GM12874 (cell line): ENCODE results near the gene TLE7.

Experiments
- TF ChIP-seq, protein P1 (sequence below): IDR thresholded peaks from 2 replicates; pipeline ENCODE4 v1.5.1; 2011; ENCODE audit warnings: low read depth, mild to moderate bottlenecking, control low read depth, low read length, moderate library complexity; ENCODE audit not compliant: insufficient read depth

Gene TLE7

DNA sequence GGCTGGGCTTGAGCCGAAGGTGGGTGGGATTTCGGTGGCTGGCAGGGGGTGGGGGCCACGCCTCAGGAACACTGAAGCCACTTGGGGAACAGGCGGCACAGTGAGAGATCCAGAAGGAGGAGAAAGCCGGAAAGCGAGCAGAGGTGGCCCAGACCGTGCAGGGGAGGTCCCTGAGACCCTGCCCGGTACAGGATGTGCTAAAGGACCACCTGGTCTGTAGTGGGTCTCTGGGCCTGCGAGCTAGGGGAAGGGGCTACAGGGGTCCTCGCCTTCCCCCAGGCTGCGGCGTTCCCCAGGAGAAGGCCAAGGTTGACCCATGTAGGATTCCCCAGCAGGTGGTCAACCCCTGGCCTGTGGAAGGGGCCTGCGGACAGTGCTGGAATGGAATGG is at the start of gene TLE7:
Gene TLE7, minus strand, starts transcription at position 4 of the 390 bp plus-strand sequence. CDS start 8,730 bp downstream, outside the sequence.
- TF ChIP-seq, protein P1, sequence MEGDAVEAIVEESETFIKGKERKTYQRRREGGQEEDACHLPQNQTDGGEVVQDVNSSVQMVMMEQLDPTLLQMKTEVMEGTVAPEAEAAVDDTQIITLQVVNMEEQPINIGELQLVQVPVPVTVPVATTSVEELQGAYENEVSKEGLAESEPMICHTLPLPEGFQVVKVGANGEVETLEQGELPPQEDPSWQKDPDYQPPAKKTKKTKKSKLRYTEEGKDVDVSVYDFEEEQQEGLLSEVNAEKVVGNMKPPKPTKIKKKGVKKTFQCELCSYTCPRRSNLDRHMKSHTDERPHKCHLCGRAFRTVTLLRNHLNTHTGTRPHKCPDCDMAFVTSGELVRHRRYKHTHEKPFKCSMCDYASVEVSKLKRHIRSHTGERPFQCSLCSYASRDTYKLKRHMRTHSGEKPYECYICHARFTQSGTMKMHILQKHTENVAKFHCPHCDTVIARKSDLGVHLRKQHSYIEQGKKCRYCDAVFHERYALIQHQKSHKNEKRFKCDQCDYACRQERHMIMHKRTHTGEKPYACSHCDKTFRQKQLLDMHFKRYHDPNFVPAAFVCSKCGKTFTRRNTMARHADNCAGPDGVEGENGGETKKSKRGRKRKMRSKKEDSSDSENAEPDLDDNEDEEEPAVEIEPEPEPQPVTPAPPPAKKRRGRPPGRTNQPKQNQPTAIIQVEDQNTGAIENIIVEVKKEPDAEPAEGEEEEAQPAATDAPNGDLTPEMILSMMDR, result no peak

DNA sequence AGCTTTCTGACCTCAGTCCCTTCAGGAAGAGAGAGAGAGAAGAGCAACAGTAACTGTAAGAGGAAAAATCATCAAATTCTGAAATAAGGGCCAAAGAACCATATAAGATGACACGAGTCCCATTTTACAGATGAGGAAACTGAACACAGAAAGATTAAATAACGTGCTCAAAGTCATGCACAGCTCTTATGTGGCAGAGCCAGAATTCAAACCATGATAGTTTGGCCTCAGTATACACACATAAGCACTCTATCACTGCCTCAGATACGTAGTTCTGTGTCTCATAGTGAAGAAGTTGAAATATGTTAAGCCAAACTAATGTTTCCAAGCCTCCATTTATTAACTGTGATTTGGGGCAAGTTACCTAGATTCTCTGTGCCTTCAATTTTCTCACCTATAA is 49.2 kb upstream of the TLE7 start:
- TF ChIP-seq, protein P1, result no peak

DNA sequence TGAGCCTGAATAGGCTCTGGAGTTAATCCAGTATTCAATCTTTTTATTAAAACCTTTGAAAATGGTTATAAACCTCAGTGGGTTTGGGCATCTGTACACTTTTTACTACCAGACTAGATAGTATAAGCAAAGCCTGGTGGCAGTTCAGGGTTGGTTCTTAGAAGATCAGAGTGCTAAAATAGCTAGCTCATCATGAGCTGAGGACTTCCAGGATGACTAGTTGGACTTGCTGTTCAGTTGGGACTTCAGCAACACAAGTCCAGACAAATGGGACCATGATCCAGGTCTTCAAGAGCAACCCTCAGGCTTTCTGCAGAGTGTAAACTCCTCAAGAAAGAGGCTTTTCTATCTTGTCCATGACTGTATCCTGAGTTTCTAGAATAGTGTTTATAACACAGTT is 48.5 kb upstream of the TLE7 start:
- TF ChIP-seq, protein P1, result no peak

DNA sequence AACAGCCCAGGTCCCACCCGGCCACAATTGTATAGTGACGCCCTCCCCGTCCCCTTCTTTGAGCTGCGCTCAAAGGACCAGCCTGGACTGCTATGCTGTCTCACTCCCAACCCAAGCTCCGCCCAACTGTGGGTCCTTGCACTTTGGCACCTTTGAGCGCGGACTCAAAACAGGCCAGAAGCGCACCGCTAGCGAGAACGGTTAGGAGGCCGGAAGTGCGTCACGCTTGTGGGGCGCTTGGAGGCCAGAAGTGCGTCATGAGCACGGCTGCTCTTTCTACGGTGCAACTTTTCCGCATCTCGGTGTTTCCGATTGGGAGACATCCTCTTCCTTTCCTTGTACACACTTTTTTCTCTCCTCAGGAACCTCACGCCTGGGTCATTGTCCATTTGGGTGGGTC is 47.3 kb upstream of the TLE7 start, which contains the start of gene ZNF19:
Gene ZNF19, minus strand, starts transcription at position 203 of the 400 bp plus-strand sequence. CDS start 7,210 bp downstream, outside the sequence.
- TF ChIP-seq, protein P1, result no peak

DNA sequence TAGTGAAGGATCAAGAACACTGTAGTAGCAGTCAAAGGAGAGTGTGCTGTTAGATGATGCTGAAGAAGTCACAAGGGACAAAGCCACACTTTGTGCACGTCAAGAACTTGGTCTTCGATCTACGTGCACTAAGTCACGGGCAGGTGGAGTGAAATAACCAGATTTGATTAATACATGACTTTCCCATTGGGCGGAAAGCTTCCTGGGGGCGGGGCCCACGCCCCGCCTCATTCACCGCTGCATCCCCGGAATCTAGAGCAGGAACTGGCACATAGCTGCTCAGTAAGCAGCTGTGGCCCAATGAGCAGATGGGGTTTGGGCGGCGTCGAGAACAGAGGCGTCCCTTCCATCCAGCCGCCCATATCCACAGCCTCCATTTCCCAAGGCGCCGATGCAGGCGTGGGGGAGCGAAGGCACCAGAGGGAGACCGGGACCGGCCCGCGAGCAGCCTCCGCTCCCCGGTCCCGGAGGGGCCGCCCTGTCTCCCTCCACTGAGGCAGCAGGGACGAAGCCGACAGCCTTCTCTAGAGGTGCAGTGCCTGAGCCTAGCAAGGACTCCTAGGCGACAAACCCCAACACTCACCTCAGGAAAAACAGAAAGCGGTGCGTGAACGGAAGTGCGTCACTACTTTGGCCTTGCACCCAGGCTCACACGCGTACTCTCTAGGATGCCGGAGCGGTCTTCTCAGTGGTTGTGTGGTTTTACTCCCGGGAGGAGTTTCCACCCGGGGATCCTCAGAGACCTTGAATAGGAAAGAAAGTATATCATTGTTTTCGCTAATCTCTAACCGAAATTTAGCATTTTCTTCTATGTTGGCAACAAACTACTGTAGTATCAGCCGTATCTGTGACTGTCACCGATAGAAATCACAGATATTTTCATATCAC is 42.4 kb upstream of the TLE7 start:
- TF ChIP-seq, protein P1, result no peak

DNA sequence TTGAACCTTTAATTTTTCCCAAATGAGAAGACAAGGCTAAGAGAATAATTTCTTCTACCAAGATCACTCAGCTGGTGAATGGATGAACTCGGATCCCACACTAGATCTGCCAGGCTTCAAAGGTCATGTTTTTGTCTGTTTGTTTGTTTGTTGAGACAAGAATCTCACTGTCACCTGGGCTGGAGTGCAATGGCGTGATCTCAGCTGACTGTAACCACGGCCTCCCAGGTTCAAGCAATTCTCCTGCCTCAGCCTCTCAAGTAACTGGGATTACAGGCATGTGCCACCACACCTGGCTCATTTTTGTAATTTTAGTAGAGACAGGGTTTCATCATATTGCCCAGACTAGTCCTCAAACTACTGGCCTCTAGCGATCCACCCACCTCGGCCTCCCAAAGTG is 40.7 kb upstream of the TLE7 start:
- TF ChIP-seq, protein P1, result no peak

DNA sequence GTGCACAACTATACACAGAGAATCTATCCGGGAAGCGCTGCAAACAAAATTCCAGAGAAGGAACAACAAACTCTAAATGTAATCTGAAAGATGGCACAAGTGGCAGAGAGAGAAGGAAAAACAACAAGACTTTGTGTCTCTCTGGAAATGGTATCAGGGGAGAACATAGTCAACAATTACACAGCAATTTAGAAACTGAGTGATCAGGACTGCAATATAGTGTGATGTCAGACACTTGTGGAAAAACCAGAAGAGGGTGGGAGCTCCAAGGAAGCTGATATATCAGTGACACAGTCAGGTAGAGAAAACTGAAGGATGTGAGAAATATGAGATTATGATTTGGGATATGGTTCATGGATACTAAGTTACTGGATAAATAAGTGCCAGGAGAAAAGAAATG is 39.1 kb upstream of the TLE7 start:
- TF ChIP-seq, protein P1, result no peak
